Endothelial cell of umbilical vein (primary cell): ENCODE data around the gene TGM1. TPM values are rescaled to one million over a fixed set of nuclear protein-coding genes. Genes with fewer than 3 reads are reported as not detected.

Source experiments
- BruUV-seq: library from RNA; stranded (reverse); fragments of 400-500 nt; replicated peaks from 2 replicates; lab custom pipeline; 2021; lab: Mats Ljungman, UMichigan
- CTCF ChIA-PET: fragments of 300-600, 350-600 bp; sonication (Branson Sonifier 250); formaldehyde crosslinking; loops from one replicate; lab custom pipeline; 2021; ENCODE audit warnings: antibody characterized with exemption, inconsistent platforms; lab: Charles Lee
- POLR2A ChIA-PET: fragments of 300-600, 350-600 bp; sonication (Branson Sonifier 250); formaldehyde crosslinking; loops from one replicate; lab custom pipeline; 2021; ENCODE audit warnings: antibody characterized with exemption, inconsistent platforms; lab: Charles Lee
- DNase-seq: peaks from one replicate; pipeline ENCODE4 v3.0.0-alpha.2; 2011; ENCODE audit warnings: low read depth, low spot score
- FAIRE-seq: peaks from 2 replicates; lab custom pipeline; 2011; peaks lifted over from hg19 to GRCh38; lab: Jason Lieb, UNC
- H2AFZ ChIP-seq: 2 replicates; pipeline ENCODE4 v1.6.0; 2012; ENCODE audit warnings: low read depth, low read length, control low read depth, inconsistent platforms
- H3K27ac ChIP-seq: 2 replicates; pipeline ENCODE4 v1.5.1; 2011; ENCODE audit warnings: low read depth, mild to moderate bottlenecking, control low read depth, low read length, moderate library complexity; ENCODE audit not compliant: insufficient read depth
- H3K27me3 ChIP-seq, 2 experiments: 2 replicates each; pipeline versions ENCODE4 v1.6.0 to v1.6.1; 2011; ENCODE audit warnings: low read length in 2 of 2, mixed read lengths in 1 of 2; ENCODE audit not compliant: control insufficient read depth in 2 of 2, insufficient read depth in 2 of 2
- H3K36me3 ChIP-seq, 2 experiments: 2 replicates in 1 of 2; 3 replicates in 1 of 2; pipeline ENCODE4 v1.5.1; 2011; ENCODE audit warnings: low read length in 2 of 2, mild to moderate bottlenecking in 1 of 2, moderate library complexity in 1 of 2; ENCODE audit not compliant: control insufficient read depth in 2 of 2, insufficient read depth in 2 of 2; ENCODE audit errors: extremely low read depth in 1 of 2
- H3K4me1 ChIP-seq: 3 replicates; pipeline ENCODE4 v1.5.1; 2011; ENCODE audit warnings: mild to moderate bottlenecking, low read length; ENCODE audit not compliant: control insufficient read depth, insufficient read depth; ENCODE audit errors: extremely low read depth
- H3K4me2 ChIP-seq: 2 replicates; pipeline ENCODE4 v1.6.1; 2011; ENCODE audit warnings: low read length, control low read depth, mixed read lengths; ENCODE audit not compliant: insufficient read depth
- H3K4me3 ChIP-seq, 3 experiments: fragments of 200-600 bp in 1 of 3; sonication (generic), shearing (Covaris generic) in 1 of 3; replicated peaks in 1 of 3; 2 replicates each; pipeline ENCODE4 v1.5.1; 2011 to 2016; ENCODE audit warnings: control low read depth in 3 of 3, low read length in 3 of 3, mild to moderate bottlenecking in 2 of 3, inconsistent platforms in 1 of 3, low read depth in 1 of 3, moderate library complexity in 1 of 3; ENCODE audit not compliant: insufficient read depth in 1 of 3
- H3K79me2 ChIP-seq: 2 replicates; pipeline ENCODE4 v1.6.0; 2012; ENCODE audit warnings: low read length, inconsistent platforms; ENCODE audit not compliant: control insufficient read depth, insufficient read depth
- H3K9ac ChIP-seq: replicated peaks from 2 replicates; pipeline ENCODE3; 2011; ENCODE audit warnings: low read length, control low read depth; ENCODE audit not compliant: insufficient read depth; ENCODE audit errors: extremely low read depth
- H3K9me1 ChIP-seq: replicated peaks from 3 replicates; pipeline ENCODE4 v1.6.0; 2011; ENCODE audit warnings: mild to moderate bottlenecking, low read length; ENCODE audit not compliant: control insufficient read depth, insufficient read depth; ENCODE audit errors: extremely low read depth
- H3K9me3 ChIP-seq: replicated peaks from 2 replicates; pipeline ENCODE4 v1.5.1; 2012; ENCODE audit warnings: low read length, inconsistent platforms; ENCODE audit not compliant: control insufficient read depth, insufficient read depth
- H4K20me1 ChIP-seq: replicated peaks from 2 replicates; pipeline ENCODE3; 2011; ENCODE audit warnings: mild to moderate bottlenecking, low read length; ENCODE audit not compliant: control insufficient read depth, insufficient read depth; ENCODE audit errors: extremely low read depth
- EZH2 ChIP-seq: IDR thresholded peaks from 2 replicates; pipeline ENCODE4 v1.6.1; 2012; ENCODE audit warnings: borderline replicate concordance, low read depth, mild to moderate bottlenecking, moderate library complexity, low read length, inconsistent platforms; ENCODE audit not compliant: severe bottlenecking
- FOS ChIP-seq: IDR thresholded peaks from 2 replicates; pipeline ENCODE4 v1.6.1; 2011; ENCODE audit warnings: mild to moderate bottlenecking, low read length, moderate library complexity, borderline replicate concordance; ENCODE audit not compliant: insufficient read depth
- GATA2 ChIP-seq: IDR thresholded peaks from 2 replicates; pipeline ENCODE4 v1.7.0; 2011; ENCODE audit warnings: low read depth, mild to moderate bottlenecking, moderate library complexity, mixed read lengths, low read length; ENCODE audit not compliant: insufficient read length, insufficient read depth
- JUN ChIP-seq: IDR thresholded peaks from 2 replicates; pipeline ENCODE4 v1.6.1; 2011; ENCODE audit warnings: borderline replicate concordance, low read depth; ENCODE audit not compliant: insufficient read length, insufficient read depth
- MYC ChIP-seq: IDR thresholded peaks from one replicate; pipeline ENCODE4 v1.6.1; 2011; ENCODE audit warnings: mild to moderate bottlenecking, low read depth, low read length
- POLR2A ChIP-seq: IDR thresholded peaks from 2 replicates; pipeline ENCODE4 v1.6.1; 2012; ENCODE audit warnings: low read depth, mild to moderate bottlenecking, control low read depth, low read length
- POLR2AphosphoS5 ChIP-seq: IDR thresholded peaks from 2 replicates; pipeline ENCODE4 v1.6.1; 2012; ENCODE audit warnings: low read depth, mild to moderate bottlenecking, control low read depth, low read length, moderate library complexity; ENCODE audit not compliant: insufficient read depth
- dilution Hi-C: fragments of 300-500 bp; cut with MboI; formaldehyde crosslinking; loops from one replicate; pipeline ENCODE4 v1.15.0; 2019; ENCODE audit warnings: low sequenced_read_pairs; ENCODE audit not compliant: extremely low pct_ligation_motif_present
- intact Hi-C: fragments of 100-400 bp; cut with micrococcal nuclease; formaldehyde crosslinking; loops from one replicate; pipeline ENCODE4 v1.10.0; 2022
- polyA plus RNA-seq, 4 experiments: library from polyadenylated mRNA; depleted of rRNA in 3 of 4; stranded (reverse) in 3 of 4; unstranded in 1 of 4; fragments of >200 nt; gene quantifications; 2 replicates each; pipeline versions ENCODE4 v1.2.1 to v1.2.3, GENCODE V29; 2011 to 2012; ENCODE audit warnings: missing spikeins in 1 of 4
- total RNA-seq: library from RNA; stranded (reverse); gene quantifications from 2 replicates; pipeline ENCODE4 v1.2.3, GENCODE V29; 2021
- TF ChIP-seq, protein P1 (sequence below): IDR thresholded peaks from 2 replicates; pipeline ENCODE4 v1.6.1; 2011; ENCODE audit not compliant: insufficient read depth, insufficient read length
- TF ChIP-seq, protein P2 (sequence below), 2 donors: IDR thresholded peaks; 1 replicate in 1 of 2; 2 replicates in 1 of 2; pipeline ENCODE4 v1.5.1; 2011; ENCODE audit warnings: low read length in 2 of 2, mild to moderate bottlenecking in 2 of 2, moderate library complexity in 2 of 2, control low read depth in 1 of 2, inconsistent platforms in 1 of 2, low read depth in 1 of 2; ENCODE audit not compliant: insufficient read depth in 1 of 2; ENCODE audit errors: extremely low read depth in 1 of 2

The TGM1 gene
- total and polyA plus RNA-seq, 2 donors (not counting 3 experiments of a cell fraction or from before 2014, with no cell fraction given) = 1.0 to 3.4 TPM

DNA sequence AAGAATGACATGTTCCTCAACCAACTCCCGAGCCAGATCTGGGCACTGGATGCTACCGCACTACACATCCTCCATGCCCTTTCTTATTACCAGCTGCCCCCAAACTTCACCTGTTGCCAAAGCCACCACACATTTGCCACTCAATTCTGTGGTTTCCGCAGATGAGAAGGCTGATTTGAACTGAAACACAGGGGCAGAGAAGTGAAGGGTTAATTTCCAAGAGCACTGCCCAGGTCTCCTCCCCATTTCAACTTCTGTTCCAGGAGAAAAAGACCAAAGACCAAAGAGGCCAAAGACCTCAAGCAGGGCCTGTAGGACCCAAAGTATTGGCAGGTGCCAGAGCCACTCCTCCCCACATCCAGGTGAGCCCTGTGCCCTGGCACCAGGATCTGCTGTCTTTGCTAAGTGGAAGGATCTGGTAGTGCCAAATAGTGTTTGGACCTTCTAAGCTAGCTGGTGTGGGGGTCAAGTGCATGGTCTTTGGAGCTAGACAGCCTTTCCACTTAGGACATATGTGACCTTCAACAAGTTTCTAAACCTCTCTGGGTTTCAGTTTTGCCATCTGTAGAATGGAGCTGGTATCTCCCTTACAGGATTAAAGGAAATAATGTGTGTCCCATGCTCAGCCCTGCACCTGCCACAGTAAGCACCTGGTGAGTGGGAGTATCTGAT is 28.6 kb upstream of the TGM1 start:
- Histone ChIP-seq H3K9me3 (no peaks in the 10 kb centered on the region), H3K27ac (no peak overlapping the region), H4K20me1 (no peaks in the 10 kb centered on the region), H3K4me2 (no peak overlapping the region), H3K79me2 (no peaks in the 10 kb centered on the region), H3K9ac (no peak overlapping the region), H3K9me1 (no peaks in the 10 kb centered on the region), H3K27me3 (no peaks in the 10 kb centered on the region), H3K36me3 (peaks cover 5 to 19% of the 10 kb centered on the region in 2 experiments), H2AFZ (no peak overlapping the region), H3K4me1 (peaks cover 4% of the 10 kb centered on the region), H3K4me3 (no peak overlapping the region)
- FAIRE-seq (no peak), DNase-seq (no peak)
- intact Hi-C loops = no loop called here
- ChIA-PET CTCF (interaction anchor here (1.0 to 3.5 kb wide), 4 partner anchors 16 to 119 kb away, joined by 3 to 16 read pairs (median 10); partner anchors contain the start of genes CIDEB, MDP1 and TINF2), POLR2A (no interaction called here)
- dilution Hi-C loops = no loop called here
- no peak for TF ChIP-seq JUN
- no peak for TF ChIP-seq GATA2
- TF ChIP-seq POLR2AphosphoS5 = no peak
- TF ChIP-seq, protein P1, sequence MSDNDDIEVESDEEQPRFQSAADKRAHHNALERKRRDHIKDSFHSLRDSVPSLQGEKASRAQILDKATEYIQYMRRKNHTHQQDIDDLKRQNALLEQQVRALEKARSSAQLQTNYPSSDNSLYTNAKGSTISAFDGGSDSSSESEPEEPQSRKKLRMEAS = no peak
- TF ChIP-seq FOS = no peak
- TF ChIP-seq, protein P2, sequence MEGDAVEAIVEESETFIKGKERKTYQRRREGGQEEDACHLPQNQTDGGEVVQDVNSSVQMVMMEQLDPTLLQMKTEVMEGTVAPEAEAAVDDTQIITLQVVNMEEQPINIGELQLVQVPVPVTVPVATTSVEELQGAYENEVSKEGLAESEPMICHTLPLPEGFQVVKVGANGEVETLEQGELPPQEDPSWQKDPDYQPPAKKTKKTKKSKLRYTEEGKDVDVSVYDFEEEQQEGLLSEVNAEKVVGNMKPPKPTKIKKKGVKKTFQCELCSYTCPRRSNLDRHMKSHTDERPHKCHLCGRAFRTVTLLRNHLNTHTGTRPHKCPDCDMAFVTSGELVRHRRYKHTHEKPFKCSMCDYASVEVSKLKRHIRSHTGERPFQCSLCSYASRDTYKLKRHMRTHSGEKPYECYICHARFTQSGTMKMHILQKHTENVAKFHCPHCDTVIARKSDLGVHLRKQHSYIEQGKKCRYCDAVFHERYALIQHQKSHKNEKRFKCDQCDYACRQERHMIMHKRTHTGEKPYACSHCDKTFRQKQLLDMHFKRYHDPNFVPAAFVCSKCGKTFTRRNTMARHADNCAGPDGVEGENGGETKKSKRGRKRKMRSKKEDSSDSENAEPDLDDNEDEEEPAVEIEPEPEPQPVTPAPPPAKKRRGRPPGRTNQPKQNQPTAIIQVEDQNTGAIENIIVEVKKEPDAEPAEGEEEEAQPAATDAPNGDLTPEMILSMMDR (IDR thresholded peaks at IDR 0.05; ENCODE audit: extremely low read depth in 1 of 2, insufficient read depth in 1 of 2, low read depth in 1 of 2, low read length in 2 of 2) = no peak
- TF ChIP-seq MYC = no peak
- no peak for TF ChIP-seq POLR2A
- TF ChIP-seq EZH2 = no peak
- BruUV-seq = no TSS peak
